HG03095 (cell line): ENCODE results near the gene MEIS1.

Experiments used
- ATAC-seq: cut with Tn5 transposase; IDR thresholded peaks from one replicate; pipeline ENCODE4 v1.9.1; 2021; ENCODE audit warnings: moderate library complexity; ENCODE audit not compliant: unreplicated experiment

The MEIS1 gene

DNA sequence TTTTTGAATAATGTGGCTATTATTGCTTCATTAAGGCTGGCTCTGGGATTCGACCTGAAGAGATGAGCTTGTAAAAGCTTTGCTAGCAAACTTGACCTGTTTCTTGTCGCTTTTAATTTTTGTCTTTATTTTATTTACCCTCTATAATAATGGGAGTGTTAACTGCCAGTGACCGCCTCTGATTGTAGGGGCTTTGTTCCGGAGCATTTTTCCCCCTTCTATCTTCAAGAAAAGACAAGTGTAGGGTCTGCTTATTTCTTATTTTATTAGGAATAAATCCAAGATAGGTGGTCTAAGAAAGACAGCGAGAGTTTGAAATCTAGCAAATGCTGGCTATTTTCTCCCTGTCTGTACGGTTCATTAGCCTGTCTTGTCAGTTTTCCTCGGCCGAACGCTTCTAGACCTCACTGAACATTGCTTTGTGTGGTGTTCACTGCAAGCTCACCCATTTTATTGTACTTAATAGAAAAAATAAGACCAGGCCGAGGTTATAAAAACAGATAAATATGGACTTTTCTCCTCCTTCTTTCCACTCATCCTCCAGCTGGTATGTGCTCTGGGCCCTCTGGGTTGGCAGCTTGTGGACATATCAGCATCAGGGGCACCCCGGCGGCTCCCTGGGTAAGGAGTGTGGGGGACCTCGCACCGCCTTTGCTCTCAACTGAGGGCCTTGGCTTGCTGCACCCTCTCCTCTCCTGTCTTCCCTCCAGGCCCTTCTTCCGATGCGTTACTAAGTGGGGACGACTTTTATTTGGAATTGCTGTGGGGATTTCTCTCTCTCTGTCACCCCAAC is 8.5 kb downstream of the MEIS1 start:
- no peak for ATAC-seq

DNA sequence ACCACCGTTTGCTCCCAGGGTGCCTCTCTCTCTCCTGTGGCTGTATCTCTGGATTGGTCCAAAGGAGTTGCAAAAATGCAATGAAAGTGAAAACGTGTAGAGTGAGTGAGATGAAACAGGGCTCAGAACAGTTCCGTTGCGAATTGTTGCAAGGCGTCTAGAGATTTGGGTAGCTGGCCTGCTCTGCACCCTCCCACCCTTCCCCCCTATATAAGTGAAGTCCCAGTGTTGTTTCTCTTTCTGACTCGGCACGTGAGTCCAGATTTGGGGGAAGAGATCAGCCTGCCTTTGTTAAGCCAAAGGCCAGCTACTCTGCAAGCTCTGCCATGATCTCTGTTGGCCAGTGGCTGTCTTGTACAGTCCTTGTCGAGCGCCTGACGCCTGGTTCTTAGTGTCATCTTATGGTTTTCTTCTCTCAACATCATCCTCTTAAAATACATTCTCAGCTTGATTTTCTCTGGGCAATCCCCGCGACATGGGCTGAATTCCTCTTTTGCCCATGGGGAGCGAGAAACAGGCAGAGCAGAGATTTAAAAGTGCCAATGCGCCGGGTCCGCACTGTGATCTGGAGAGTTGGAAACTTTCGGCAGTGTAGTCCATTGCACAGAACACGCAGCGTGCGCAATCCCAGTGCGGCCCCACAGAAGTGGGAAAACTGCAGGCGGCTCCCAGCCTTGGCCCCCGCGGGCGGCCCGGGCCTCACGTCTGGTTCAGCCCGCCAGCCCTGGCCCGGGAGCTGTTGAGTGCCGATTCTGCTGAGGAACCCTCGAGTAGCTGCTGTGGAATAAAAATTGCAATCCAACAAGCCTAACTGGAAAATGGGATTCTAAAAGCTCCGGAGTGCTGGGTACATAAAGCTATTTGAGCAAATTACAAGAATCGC is 9.3 kb downstream of the MEIS1 start:
- no peak for ATAC-seq

- no peak for ATAC-seq
Measured at GRCh38 chr2:66445076-66445924, 10.4 kb downstream of the MEIS1 start.

DNA sequence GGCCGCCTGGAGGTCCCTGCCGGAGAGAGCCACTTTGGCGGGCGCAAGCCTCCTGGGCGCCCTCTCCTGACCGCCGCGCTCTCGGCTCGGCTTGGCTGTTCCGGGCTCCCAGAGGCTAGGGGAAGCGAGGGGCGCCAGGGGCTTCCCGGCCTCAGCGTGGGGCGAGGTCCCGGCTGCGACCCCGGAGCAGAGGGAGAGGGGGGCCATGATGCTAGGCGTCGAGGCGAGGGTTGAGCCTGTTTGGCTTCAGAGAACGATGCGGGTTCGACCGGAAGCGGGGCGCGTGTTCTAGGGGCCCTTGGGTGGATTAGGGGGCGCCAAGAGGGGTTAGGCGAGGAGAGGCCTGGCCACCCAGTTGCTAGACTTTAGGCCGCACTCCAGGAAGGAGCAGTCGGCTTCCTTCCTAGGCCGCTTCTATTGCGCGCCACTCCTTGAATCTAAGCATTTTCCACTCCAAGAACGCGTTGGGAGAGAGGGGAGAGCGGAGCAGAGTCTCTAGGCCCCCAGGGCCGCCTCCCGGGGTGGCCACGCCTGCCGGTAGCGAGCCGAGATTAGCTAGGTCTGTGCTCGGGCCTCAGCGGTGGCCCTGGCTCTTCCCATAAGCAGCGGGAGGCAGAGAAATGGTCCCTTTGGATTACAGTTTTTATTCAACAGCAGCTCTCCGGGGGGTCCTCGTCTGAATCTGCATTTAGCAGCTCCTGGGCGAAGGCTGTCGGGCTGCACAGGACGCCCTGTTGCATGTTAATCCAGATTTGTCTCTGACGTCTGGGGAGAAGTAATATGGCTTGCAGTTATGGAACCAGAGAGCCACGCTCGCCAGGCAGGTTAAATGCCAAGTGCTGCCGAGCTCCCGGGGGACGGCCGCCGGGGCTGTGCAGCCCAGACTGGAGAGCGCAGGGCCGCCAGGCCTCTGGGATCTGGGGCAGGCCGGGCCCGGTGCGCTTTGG is 11.3 kb downstream of the MEIS1 start:
- no peak for ATAC-seq

- ATAC-seq, result no peak
Measured at GRCh38 chr2:66446941-66447340, 12.0 kb downstream of the MEIS1 start.

DNA sequence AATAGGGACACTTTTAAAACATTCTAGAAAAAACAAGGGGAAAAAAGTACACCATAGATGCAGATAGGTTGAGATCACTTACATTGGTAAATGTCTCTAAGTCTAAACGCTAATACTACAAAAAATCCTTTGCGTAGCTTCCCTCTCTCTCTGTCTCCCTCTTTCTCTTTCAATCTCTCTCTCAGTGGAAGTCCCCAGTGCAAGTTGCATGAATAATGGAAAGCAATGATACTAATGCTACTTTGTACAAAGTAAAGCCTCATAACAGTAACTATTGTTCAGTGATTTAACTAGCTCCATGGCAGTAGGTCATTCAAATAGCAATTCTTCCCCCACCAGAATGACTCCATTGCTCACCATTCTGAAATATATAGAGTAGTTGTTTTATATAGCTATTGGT is 12.8 kb downstream of the MEIS1 start:
- no peak for ATAC-seq

- no peak for ATAC-seq
Measured at GRCh38 chr2:66448136-66448991, 13.4 kb downstream of the MEIS1 start.

- ATAC-seq, result no peak
Measured at GRCh38 chr2:66452214-66452613, 17.3 kb downstream of the MEIS1 start.

- ATAC-seq, result no peak
Measured at GRCh38 chr2:66452917-66453316, 18.0 kb downstream of the MEIS1 start.

DNA sequence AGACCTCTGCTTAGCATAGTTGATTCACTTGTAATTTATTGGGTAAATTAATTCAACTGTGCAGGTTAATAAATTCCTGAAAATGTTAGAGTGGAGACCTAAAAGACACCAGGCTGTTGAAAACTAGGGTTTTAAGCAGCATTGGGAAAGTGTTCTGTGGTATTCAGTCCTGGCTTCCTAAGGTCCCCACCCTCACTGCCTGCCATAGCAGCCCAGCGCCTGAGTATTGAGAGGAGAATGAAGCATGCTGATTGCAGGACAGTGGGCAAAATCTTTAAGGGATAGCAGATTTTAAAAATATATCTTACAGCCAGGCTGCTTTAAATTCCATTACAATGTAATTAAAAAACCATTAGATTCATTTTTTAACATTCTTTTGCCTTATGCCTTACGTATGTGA is 20.6 kb downstream of the MEIS1 start:
- ATAC-seq, result no peak

- ATAC-seq, result no peak
Measured at GRCh38 chr2:66456183-66457041, 21.5 kb downstream of the MEIS1 start.

GRCh38 chr2:66457545-66457944 is 22.6 kb downstream of the MEIS1 start:
- no peak for ATAC-seq

DNA sequence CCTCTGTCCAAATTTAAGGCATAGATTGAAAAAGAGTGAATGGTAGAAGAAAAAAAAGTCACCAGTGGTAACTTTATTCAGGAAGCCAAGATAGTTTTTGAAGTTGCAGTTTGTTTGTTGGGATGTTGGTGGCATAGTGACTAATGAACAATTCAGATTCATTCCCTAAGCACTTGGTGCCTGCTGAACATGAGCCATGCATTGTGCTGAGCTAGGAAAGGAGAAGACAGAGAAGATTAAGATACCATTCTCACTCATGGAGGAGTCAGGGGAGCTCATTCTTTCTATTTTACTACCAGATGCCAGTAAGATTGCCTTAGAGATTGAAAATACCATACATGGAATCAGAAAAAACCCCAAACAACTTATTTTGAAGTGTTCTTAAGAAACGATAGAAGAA is 25.1 kb downstream of the MEIS1 start:
- no peak for ATAC-seq

- ATAC-seq, result no peak
Measured at GRCh38 chr2:66461001-66461663, 26.2 kb downstream of the MEIS1 start.

- ATAC-seq, result no peak
Measured at GRCh38 chr2:66461664-66462500, 27.0 kb downstream of the MEIS1 start.

GRCh38 chr2:66462501-66462825 is 27.5 kb downstream of the MEIS1 start:
- no peak for ATAC-seq

DNA sequence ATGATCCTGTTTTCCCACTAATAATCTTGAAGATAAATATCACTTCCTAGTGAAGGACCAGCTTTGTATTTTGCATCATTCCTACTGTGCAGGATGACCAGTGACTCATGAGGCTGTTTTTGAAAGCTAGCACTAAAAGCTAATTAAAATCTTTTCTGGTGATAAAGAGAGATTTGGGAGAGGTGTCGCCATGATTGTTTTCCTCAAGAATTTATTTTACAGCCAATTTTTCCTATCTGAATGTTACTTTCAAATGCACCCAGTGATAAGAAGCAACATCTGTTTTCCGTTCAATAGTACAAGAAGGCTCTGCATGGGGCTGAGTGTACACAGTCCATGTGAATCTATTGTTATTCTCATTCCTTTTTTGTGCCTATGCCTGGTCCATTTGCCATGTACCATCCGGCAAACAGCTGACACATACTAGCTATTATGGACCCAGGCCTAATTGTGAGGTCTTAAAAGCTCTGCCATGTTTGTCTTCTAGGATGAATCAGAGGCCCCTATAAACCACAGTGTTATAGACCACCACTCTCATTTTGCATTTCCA is 28.4 kb downstream of the MEIS1 start:
- ATAC-seq, result no peak
